IPS-15b (cell line): ENCODE measurements around the gene ZNF613.
"Not testable (repeated sequence)": the region's sequence is repeated elsewhere in the genome, so short reads cannot be mapped to it uniquely, and the experiment has no call there.

Source experiments
- H3K27me3 ChIP-seq: one replicate; pipeline ENCODE4 v1.6.1; 2013; ENCODE audit warnings: low read length; ENCODE audit not compliant: control insufficient read depth, insufficient read depth
- H3K36me3 ChIP-seq: one replicate; pipeline ENCODE4 v1.6.1; 2013; ENCODE audit warnings: low read length; ENCODE audit not compliant: control insufficient read depth, insufficient read depth
- H3K4me1 ChIP-seq: one replicate; pipeline ENCODE4 v1.6.1; 2013; ENCODE audit warnings: mild to moderate bottlenecking, low read length; ENCODE audit not compliant: control insufficient read depth, insufficient read depth
- H3K4me3 ChIP-seq: one replicate; pipeline ENCODE4 v1.5.1; 2013; ENCODE audit warnings: low read depth, low read length
- H3K9ac ChIP-seq: one replicate; pipeline ENCODE4 v1.6.1; 2013; ENCODE audit warnings: low read depth, mild to moderate bottlenecking, low read length
- H3K9me3 ChIP-seq: one replicate; pipeline ENCODE4 v1.6.1; 2013; ENCODE audit warnings: mild to moderate bottlenecking, low read length; ENCODE audit not compliant: control insufficient read depth, insufficient read depth

ZNF613 gene

GRCh38 chr19:51905639-51906038, 21.6 kb upstream of the ZNF613 start:
- H3K9me3 ChIP-seq, H3K27me3 ChIP-seq: not testable (repeated sequence)
- H3K9ac ChIP-seq: peak overlapping the region; percentile 99
- peaks cover 22% of the 10 kb centered on the region for H3K4me1 ChIP-seq
- peak overlapping the region; percentile 98 for H3K4me3 ChIP-seq
- H3K36me3 ChIP-seq: peaks cover 20% of the 10 kb centered on the region

GRCh38 chr19:51906108-51906507, 21.2 kb upstream of the ZNF613 start:
- Histone ChIP-seq H3K9ac (peak overlapping the region; percentile 88), H3K4me1 (peaks cover 22% of the 10 kb centered on the region), H3K36me3 (peaks cover 16% of the 10 kb centered on the region), H3K4me3 (peak overlapping the region; percentile 98)
- not testable (repeated sequence) for H3K9me3 ChIP-seq, H3K27me3 ChIP-seq

- H3K36me3 ChIP-seq, H3K27me3 ChIP-seq: not testable (repeated sequence)
- peak overlapping the region; percentile 81 for H3K9ac ChIP-seq
Measured at GRCh38 chr19:51907981-51908380, 19.3 kb upstream of the ZNF613 start.

GRCh38 chr19:51915324-51915867, 11.9 kb upstream of the ZNF613 start:
- Histone ChIP-seq H3K9me3 (peaks cover 67% of the 10 kb centered on the region), H3K27me3 (no peaks in the 10 kb centered on the region), H3K9ac (no peak overlapping the region), H3K4me1 (no peaks in the 10 kb centered on the region), H3K36me3 (peaks cover 4% of the 10 kb centered on the region), H3K4me3 (no peak overlapping the region)

More at GRCh38 chr19:51907981-51908380, 19.3 kb upstream of the ZNF613 start:
- Histone ChIP-seq H3K4me3 (peak overlapping the region; percentile 54), H3K4me1 (peaks cover 19% of the 10 kb centered on the region), H3K9me3 (peaks cover 16% of the 10 kb centered on the region)

- Histone ChIP-seq H3K4me3 (no peak overlapping the region), H3K36me3 (peaks cover 8% of the 10 kb centered on the region), H3K4me1 (no peaks in the 10 kb centered on the region), H3K9me3 (peaks cover 73% of the 10 kb centered on the region), H3K9ac (no peak overlapping the region), H3K27me3 (no peaks in the 10 kb centered on the region)
Measured at GRCh38 chr19:51916167-51916566, 11.1 kb upstream of the ZNF613 start.

- peaks cover 70% of the 10 kb centered on the region for H3K9me3 ChIP-seq
Measured at GRCh38 chr19:51919606-51920005, 7.7 kb upstream of the ZNF613 start.

GRCh38 chr19:51921949-51922348, 5.3 kb upstream of the ZNF613 start:
- Histone ChIP-seq H3K4me3 (no peak overlapping the region), H3K27me3 (no peaks in the 10 kb centered on the region), H3K4me1 (no peaks in the 10 kb centered on the region), H3K9me3 (peaks cover 48% of the 10 kb centered on the region), H3K9ac (no peak overlapping the region), H3K36me3 (peaks cover 11% of the 10 kb centered on the region)

More at GRCh38 chr19:51919606-51920005, 7.7 kb upstream of the ZNF613 start:
- no peak overlapping the region for H3K4me3 ChIP-seq
- H3K27me3 ChIP-seq: no peaks in the 10 kb centered on the region
- peaks cover 11% of the 10 kb centered on the region for H3K36me3 ChIP-seq
- no peak overlapping the region for H3K9ac ChIP-seq
- H3K4me1 ChIP-seq: no peaks in the 10 kb centered on the region

GRCh38 chr19:51926426-51926783, 867 bp upstream of the ZNF613 start:
- peaks cover 6% of the 10 kb centered on the region for H3K36me3 ChIP-seq
- H3K9ac ChIP-seq: peak overlapping the region; percentile 97
- no peaks in the 10 kb centered on the region for H3K4me1 ChIP-seq
- no peaks in the 10 kb centered on the region for H3K27me3 ChIP-seq
- peaks cover 22% of the 10 kb centered on the region for H3K9me3 ChIP-seq
- peak overlapping the region; percentile 87 for H3K4me3 ChIP-seq

GRCh38 chr19:51927859-51928258, 587 bp downstream of the ZNF613 start:
- H3K9me3 ChIP-seq: peaks cover 7% of the 10 kb centered on the region
- H3K4me1 ChIP-seq: no peaks in the 10 kb centered on the region
- H3K36me3 ChIP-seq: peaks cover 7% of the 10 kb centered on the region
- peak overlapping the region; percentile 97 for H3K9ac ChIP-seq
- peak overlapping the region; percentile 87 for H3K4me3 ChIP-seq
- no peaks in the 10 kb centered on the region for H3K27me3 ChIP-seq

- no peak overlapping the region for H3K9ac ChIP-seq
- H3K4me3 ChIP-seq: no peak overlapping the region
- peaks cover 28% of the 10 kb centered on the region for H3K36me3 ChIP-seq
- no peaks in the 10 kb centered on the region for H3K27me3 ChIP-seq
- H3K9me3 ChIP-seq: peaks cover 7% of the 10 kb centered on the region
- no peaks in the 10 kb centered on the region for H3K4me1 ChIP-seq
Measured at GRCh38 chr19:51931921-51932320, 4.6 kb downstream of the ZNF613 start.

- Histone ChIP-seq H3K4me1 (no peaks in the 10 kb centered on the region), H3K36me3 (peaks cover 71% of the 10 kb centered on the region), H3K9me3 (peaks cover 42% of the 10 kb centered on the region), H3K9ac (no peak overlapping the region), H3K4me3 (no peak overlapping the region), H3K27me3 (no peaks in the 10 kb centered on the region)
Measured at GRCh38 chr19:51938936-51939335, 11.7 kb downstream of the ZNF613 start.

- no peaks in the 10 kb centered on the region for H3K4me1 ChIP-seq
- peaks cover 56% of the 10 kb centered on the region for H3K36me3 ChIP-seq
- H3K9me3 ChIP-seq: peaks cover 59% of the 10 kb centered on the region
- H3K9ac ChIP-seq: no peak overlapping the region
- peak overlapping the region; percentile 14 for H3K4me3 ChIP-seq
- no peaks in the 10 kb centered on the region for H3K27me3 ChIP-seq
Measured at GRCh38 chr19:51944798-51945552, 17.7 kb downstream of the ZNF613 start.
